Naive thymus-derived CD4-positive, alpha-beta T cell (primary cell): Measurements from ENCODE around the gene ACP4. TPM values are rescaled to one million over a fixed set of nuclear protein-coding genes. Genes with fewer than 3 reads are reported as not detected.
"Not testable (repeated sequence)": the region's sequence is repeated elsewhere in the genome, so short reads cannot be mapped to it uniquely, and the experiment has no call there.

Experiments used
- ATAC-seq: fragments of 150-1000 bp; cut with Tn5 transposase; 2 replicates; pipeline ENCODE4 v1.10.0; 2021; ENCODE audit warnings: mild to moderate bottlenecking, moderate library complexity
- CTCF ChIA-PET: fragments of 350-600 bp; sonication (Branson Sonifier 250); formaldehyde crosslinking; loops from one replicate; lab custom pipeline; 2021; ENCODE audit warnings: antibody characterized with exemption; lab: Charles Lee
- POLR2A ChIA-PET: fragments of 350-600 bp; sonication (Branson Sonifier 250); formaldehyde crosslinking; loops from one replicate; lab custom pipeline; 2021; ENCODE audit warnings: antibody characterized with exemption, inconsistent platforms; lab: Charles Lee
- DNase-seq, 9 donors: peaks; one replicate each; pipeline versions ENCODE4 v3.0.0 to v3.0.0-alpha.2; 2020 to 2022; ENCODE audit warnings: mixed read lengths in 1 of 9
- H3K27ac ChIP-seq: one replicate; pipeline ENCODE4 v1.7.0; 2013; ENCODE audit warnings: mild to moderate bottlenecking, low read depth, low read length, moderate library complexity
- H3K27me3 ChIP-seq, 2 donors: one replicate each; pipeline ENCODE4 v1.7.0; 2013; ENCODE audit warnings: low read length in 2 of 2, mild to moderate bottlenecking in 2 of 2, moderate library complexity in 2 of 2; ENCODE audit not compliant: control insufficient read depth in 2 of 2, insufficient read depth in 2 of 2
- H3K36me3 ChIP-seq, 3 experiments: 1 replicate in 2 of 3; 2 replicates in 1 of 3; pipeline ENCODE4 v1.7.0; 2013; ENCODE audit warnings: low read length in 3 of 3, mild to moderate bottlenecking in 3 of 3, moderate library complexity in 1 of 3; ENCODE audit not compliant: insufficient read depth in 3 of 3, control insufficient read depth in 2 of 3
- H3K4me1 ChIP-seq, 2 donors: one replicate each; pipeline ENCODE4 v1.7.0; 2013; ENCODE audit warnings: low read length in 2 of 2, mild to moderate bottlenecking in 2 of 2, moderate library complexity in 1 of 2; ENCODE audit not compliant: control insufficient read depth in 2 of 2, insufficient read depth in 2 of 2
- H3K4me3 ChIP-seq: 2 replicates; pipeline ENCODE4 v1.7.0; 2013; ENCODE audit warnings: mild to moderate bottlenecking, low read length
- H3K9me3 ChIP-seq, 3 experiments: 1 replicate in 2 of 3; 2 replicates in 1 of 3; pipeline ENCODE4 v1.7.0; 2013; ENCODE audit warnings: low read length in 3 of 3; ENCODE audit not compliant: control insufficient read depth in 2 of 3
- H3K27ac Mint-ChIP-seq, 9 donors: one replicate each; pipeline ENCODE4 v1.8.0; 2020 to 2022; ENCODE audit warnings: mixed read lengths in 9 of 9, mild to moderate bottlenecking in 8 of 9, moderate library complexity in 5 of 9, inconsistent platforms in 2 of 9
- H3K27me3 Mint-ChIP-seq, 5 donors: one replicate each; pipeline ENCODE4 v1.8.0; 2021 to 2022; ENCODE audit warnings: mixed read lengths in 5 of 5, mild to moderate bottlenecking in 1 of 5
- H3K36me3 Mint-ChIP-seq, 5 donors: one replicate each; pipeline ENCODE4 v1.8.0; 2020 to 2022; ENCODE audit warnings: mixed read lengths in 5 of 5, mild to moderate bottlenecking in 3 of 5, inconsistent platforms in 1 of 5
- H3K4me1 Mint-ChIP-seq, 7 donors: one replicate each; pipeline ENCODE4 v1.8.0; 2020 to 2022; ENCODE audit warnings: mixed read lengths in 7 of 7, mild to moderate bottlenecking in 3 of 7, inconsistent platforms in 1 of 7
- H3K4me3 Mint-ChIP-seq, 10 donors: one replicate each; pipeline ENCODE4 v1.8.0; 2020 to 2022; ENCODE audit warnings: mild to moderate bottlenecking in 10 of 10, mixed read lengths in 10 of 10, moderate library complexity in 6 of 10, inconsistent platforms in 2 of 10
- H3K9me3 Mint-ChIP-seq, 11 donors: one replicate each; pipeline ENCODE4 v1.8.0; 2020 to 2022; ENCODE audit warnings: mixed read lengths in 11 of 11, mild to moderate bottlenecking in 4 of 11, inconsistent platforms in 1 of 11, moderate library complexity in 1 of 11
- intact Hi-C, 2 donors: fragments of 100-400 bp; cut with micrococcal nuclease; formaldehyde crosslinking; loops; one replicate each; pipeline ENCODE4 v1.15.1; 2023
- polyA plus RNA-seq, 2 donors: library from polyadenylated mRNA; unstranded; fragments of 300-500 nt; fragmentation: Illumina TruSeq; gene quantifications; one replicate each; pipeline ENCODE4 v1.2.3, GENCODE V29; 2021
- total RNA-seq, 6 experiments: library from RNA in 5 of 6; stranded (reverse) in 5 of 6; gene quantifications; 1 replicate in 5 of 6; 2 replicates in 1 of 6; pipeline ENCODE4 v1.2.3 and lab custom pipeline; 2021 to 2026

Gene ACP4
- total and polyA plus RNA-seq, 7 experiments from 2014 or later = not detected

DNA sequence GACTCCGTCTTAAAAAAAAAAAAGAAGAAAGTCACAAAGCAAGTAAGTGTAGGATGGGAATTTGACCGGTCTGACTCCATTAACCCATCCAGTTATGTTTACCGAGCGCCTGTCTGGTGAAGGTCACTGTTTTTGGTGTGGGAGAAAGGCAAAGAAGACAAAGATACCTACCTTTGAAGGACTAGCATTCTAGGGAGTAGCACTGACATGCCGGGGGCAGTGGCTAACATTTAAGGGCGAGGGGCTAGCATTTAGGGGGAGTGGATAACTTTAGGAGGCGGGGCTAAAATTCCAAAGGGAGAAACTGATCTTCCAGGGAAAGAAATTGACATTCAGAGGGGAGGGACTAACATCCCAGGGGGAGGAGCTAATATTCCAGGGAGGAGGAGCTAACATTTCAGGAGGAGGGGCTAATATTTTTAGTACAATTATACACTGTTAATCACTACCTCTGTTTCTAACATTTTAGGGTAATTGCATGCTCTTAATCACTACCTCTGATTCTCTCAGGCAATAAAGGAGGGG lies 11.2 kb upstream of the ACP4 start:
- Mint-ChIP-seq H3K9me3 (peaks cover 0 to 4% (median 0%) of the 10 kb centered on the region in 11 donors), H3K4me3 (no peak overlapping the region), H3K4me1 (peaks cover 2 to 20% (median 12%) of the 10 kb centered on the region in 7 donors), H3K27me3 (peaks cover 55 to 85% (median 75%) of the 10 kb centered on the region in 5 donors), H3K27ac (no peak overlapping the region), H3K36me3 (no peaks in the 10 kb centered on the region)
- intact Hi-C loops = no loop called here
- no peak for DNase-seq
- Histone ChIP-seq H3K4me3 (no peak overlapping the region), H3K9me3 (no peaks in the 10 kb centered on the region), H3K27ac (no peak overlapping the region), H3K36me3 (no peaks in the 10 kb centered on the region), H3K4me1 (no peaks in the 10 kb centered on the region), H3K27me3 (peaks cover 0 to 17% of the 10 kb centered on the region in 2 donors)
- ATAC-seq = no peak
- ChIA-PET CTCF (interaction anchor here (0.6 to 0.9 kb wide), 2 partner anchors 9 to 631 kb away, joined by 3 read pairs; no protein-coding TSS in a partner anchor), POLR2A (no interaction called here)

DNA sequence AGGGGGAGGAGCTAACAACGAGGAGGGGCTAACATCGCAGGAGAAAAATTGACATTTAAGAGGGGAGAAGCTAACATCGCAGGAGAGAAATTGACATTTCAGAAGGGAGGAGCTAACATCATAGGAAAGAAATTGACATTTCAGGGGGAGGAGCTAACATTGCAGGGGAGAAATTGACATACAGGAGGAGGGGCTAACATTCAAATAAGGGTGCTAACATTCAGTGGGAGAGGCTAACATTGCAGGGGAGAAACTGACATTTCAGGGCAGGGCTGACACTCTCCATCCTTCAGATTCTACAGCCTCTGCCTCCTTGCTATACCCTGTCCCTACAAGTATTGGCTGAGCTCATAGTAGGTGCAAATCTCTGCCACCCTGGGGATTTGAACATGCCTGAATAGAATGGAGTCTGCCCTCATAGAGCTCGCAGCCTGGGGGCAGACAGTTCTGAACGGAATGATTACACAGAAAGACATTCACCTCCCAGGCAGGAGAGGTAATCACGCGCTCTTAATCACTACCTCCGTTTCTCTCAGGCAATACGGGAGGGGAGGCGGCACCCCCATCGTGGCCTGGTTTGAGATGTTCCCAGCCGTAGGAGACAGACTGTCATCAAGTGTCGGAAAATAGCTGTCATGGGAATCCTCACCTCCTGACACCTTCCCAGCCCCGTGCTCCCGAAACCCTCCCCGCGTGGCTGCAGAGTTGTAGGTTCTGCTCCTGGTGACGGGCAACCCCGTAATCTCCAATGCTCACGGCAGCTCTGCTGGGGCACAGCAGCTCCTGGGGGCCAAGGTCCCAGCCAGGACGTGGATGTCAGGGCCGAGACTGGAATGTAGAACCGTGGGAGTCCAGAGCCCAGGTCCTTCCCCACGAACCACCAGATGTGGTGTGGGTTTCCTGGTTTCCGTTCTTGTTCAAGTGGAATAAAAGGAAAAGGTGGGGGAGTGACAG lies 10.4 kb upstream of the ACP4 start:
- H3K36me3 ChIP-seq = no peaks in the 10 kb centered on the region
- intact Hi-C loops = loop anchor here (5.0 kb wide), 2 partner anchors 172 to 842 kb away; no protein-coding TSS in a partner anchor

DNA sequence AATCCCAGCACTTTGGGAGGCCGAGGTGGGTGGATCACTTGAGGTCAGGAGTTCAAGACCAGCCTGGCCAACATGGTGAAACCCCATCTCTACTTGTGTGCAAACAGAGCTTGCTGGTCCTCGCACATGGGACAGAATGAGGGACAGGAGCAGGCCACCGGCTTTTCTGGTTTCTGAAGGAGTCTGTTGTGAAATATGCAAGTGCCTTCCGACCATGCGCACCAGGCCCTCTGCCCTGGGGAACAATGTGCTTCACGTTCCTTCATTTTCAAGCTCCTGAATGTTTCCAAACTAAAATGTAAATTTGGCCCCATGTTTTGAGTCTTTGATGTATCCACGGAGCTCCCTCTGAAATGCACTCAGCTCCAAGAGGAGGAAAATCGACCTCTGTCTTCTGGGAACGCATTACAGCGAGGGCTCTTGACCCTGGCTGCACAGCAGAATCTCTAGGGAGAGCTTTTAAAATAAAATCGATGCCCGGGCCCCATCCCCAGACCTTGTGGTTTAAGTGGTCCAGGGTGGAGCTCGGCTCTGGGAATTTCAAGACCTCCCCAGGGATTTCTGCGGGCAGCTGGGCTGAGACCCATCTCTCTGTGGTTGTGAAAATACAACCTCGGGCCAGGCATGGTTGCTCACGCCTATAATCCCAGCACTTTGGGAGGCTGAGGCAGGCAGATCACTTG lies 9.3 kb upstream of the ACP4 start:
- Mint-ChIP-seq H3K27me3 (peaks cover 50 to 67% (median 57%) of the 10 kb centered on the region in 5 donors), H3K4me1 (peaks cover 2 to 20% (median 12%) of the 10 kb centered on the region in 7 donors), H3K27ac (no peak overlapping the region), H3K36me3 (no peaks in the 10 kb centered on the region), H3K9me3 (peaks cover 0 to 4% (median 0%) of the 10 kb centered on the region in 11 donors), H3K4me3 (no peak overlapping the region)
- no peaks in the 10 kb centered on the region for H3K9me3 ChIP-seq
- peaks cover 0 to 17% of the 10 kb centered on the region in 2 donors for H3K27me3 ChIP-seq
- H3K4me1 ChIP-seq = no peaks in the 10 kb centered on the region
- ATAC-seq = no peak
- CTCF ChIA-PET = interaction anchor here (1.2 kb wide), 1 partner anchor 424 kb away, joined by 3 read pairs; no protein-coding TSS in a partner anchor
- POLR2A ChIA-PET = no interaction called here
- no peak overlapping the region for H3K4me3 ChIP-seq
- DNase-seq = no peak
- intact Hi-C loops = loop anchor here (5.0 kb wide), 2 partner anchors 174 to 844 kb away; no protein-coding TSS in a partner anchor
- no peak overlapping the region for H3K27ac ChIP-seq
- no peaks in the 10 kb centered on the region for H3K36me3 ChIP-seq

More for the DNA sequence above, 10.4 kb upstream of the ACP4 start:
- H3K9me3 Mint-ChIP-seq = peaks cover 0 to 4% (median 0%) of the 10 kb centered on the region in 11 donors
- H3K27ac Mint-ChIP-seq = no peak overlapping the region
- no peak overlapping the region for H3K27ac ChIP-seq
- no peaks in the 10 kb centered on the region for H3K9me3 ChIP-seq
- H3K27me3 Mint-ChIP-seq = peaks cover 51 to 78% (median 68%) of the 10 kb centered on the region in 5 donors
- no peak overlapping the region for H3K4me3 ChIP-seq
- H3K4me1 Mint-ChIP-seq = peaks cover 2 to 20% (median 12%) of the 10 kb centered on the region in 7 donors
- peaks cover 0 to 17% of the 10 kb centered on the region in 2 donors for H3K27me3 ChIP-seq
- ATAC-seq = no peak
- no peaks in the 10 kb centered on the region for H3K36me3 Mint-ChIP-seq
- CTCF ChIA-PET = interaction anchor here (0.6 to 0.9 kb wide), 2 partner anchors 9 to 632 kb away, joined by 3 read pairs; no protein-coding TSS in a partner anchor
- DNase-seq = no peak
- POLR2A ChIA-PET = no interaction called here
- H3K4me1 ChIP-seq = no peaks in the 10 kb centered on the region
- no peak overlapping the region for H3K4me3 Mint-ChIP-seq

DNA sequence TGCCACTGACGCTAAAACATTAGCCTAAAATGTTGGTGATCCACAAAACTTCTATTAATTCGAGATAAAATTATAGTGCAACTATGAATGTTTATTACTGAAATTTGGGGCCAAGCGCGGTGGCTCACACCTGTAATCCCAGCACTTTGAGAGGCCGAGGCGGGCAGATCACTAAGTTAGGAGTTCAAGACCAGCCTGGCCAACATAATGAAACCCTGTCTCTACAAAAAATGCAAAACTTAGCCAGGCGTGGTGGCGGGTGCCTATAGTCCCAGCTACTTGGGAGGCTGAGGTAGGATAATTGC lies 6.4 kb upstream of the ACP4 start:
- POLR2A ChIA-PET = interaction anchor here (0.9 kb wide), 1 partner anchor 426 kb away, joined by 3 read pairs; no protein-coding TSS in a partner anchor
- H3K9me3 Mint-ChIP-seq = not testable (repeated sequence)

DNA sequence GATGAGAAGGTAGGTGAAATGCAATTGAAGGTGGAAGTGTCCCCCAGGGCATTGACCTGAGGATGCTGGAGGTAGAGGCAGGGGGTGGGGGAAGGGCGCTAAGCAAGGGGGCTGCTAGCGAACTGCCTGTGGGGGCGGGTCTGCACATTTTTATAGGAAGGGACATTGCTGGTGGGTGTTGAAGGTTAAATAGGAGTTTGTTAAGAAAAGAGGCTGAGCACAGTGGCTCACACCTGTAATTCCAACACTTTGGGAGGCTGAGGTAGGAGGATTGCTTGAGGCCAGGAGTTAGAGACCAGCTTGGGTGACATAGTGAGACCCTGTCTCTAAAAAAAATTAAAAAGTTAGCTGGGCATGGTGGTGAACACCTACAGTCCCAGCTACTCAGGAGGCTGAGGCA lies 5.5 kb upstream of the ACP4 start:
- Mint-ChIP-seq H3K4me1 (peaks cover 0 to 12% (median 5%) of the 10 kb centered on the region in 7 donors), H3K4me3 (no peak overlapping the region), H3K36me3 (no peaks in the 10 kb centered on the region), H3K27me3 (peaks cover 17 to 32% (median 22%) of the 10 kb centered on the region in 5 donors), H3K27ac (no peak overlapping the region), H3K9me3 (no peaks in the 10 kb centered on the region)
- Histone ChIP-seq H3K36me3 (no peaks in the 10 kb centered on the region), H3K27me3 (no peaks in the 10 kb centered on the region), H3K27ac (no peak overlapping the region), H3K4me3 (no peak overlapping the region), H3K9me3 (no peaks in the 10 kb centered on the region), H3K4me1 (no peaks in the 10 kb centered on the region)
- intact Hi-C loops = loop anchor here (5.0 kb wide), 2 partner anchors 177 to 847 kb away; no protein-coding TSS in a partner anchor
- ChIA-PET POLR2A (no interaction called here), CTCF (interaction anchor here (1.5 kb wide), 1 partner anchor 427 kb away, joined by 5 read pairs; no protein-coding TSS in a partner anchor)
- no peak for DNase-seq
- ATAC-seq = no peak

More for the DNA sequence above, 6.4 kb upstream of the ACP4 start:
- H3K4me3 Mint-ChIP-seq, H3K27me3 ChIP-seq, H3K36me3 ChIP-seq, ATAC-seq, H3K9me3 ChIP-seq, H3K27ac ChIP-seq, DNase-seq, H3K36me3 Mint-ChIP-seq, H3K4me1 ChIP-seq, H3K4me3 ChIP-seq: not testable (repeated sequence)
- Mint-ChIP-seq H3K27ac (peak overlapping the region in 1 of 9 donors; percentile 32), H3K4me1 (peaks cover 0 to 12% (median 5%) of the 10 kb centered on the region in 7 donors), H3K27me3 (peaks cover 26 to 41% (median 32%) of the 10 kb centered on the region in 5 donors)
- CTCF ChIA-PET = interaction anchor here (1.2 to 1.5 kb wide), 3 partner anchors 247 to 431 kb away, joined by 3 to 7 read pairs (median 5); no protein-coding TSS in a partner anchor
- intact Hi-C loops = loop anchor here (1.0 to 5.0 kb wide), 8 partner anchors 59 to 846 kb away; no protein-coding TSS in a partner anchor

DNA sequence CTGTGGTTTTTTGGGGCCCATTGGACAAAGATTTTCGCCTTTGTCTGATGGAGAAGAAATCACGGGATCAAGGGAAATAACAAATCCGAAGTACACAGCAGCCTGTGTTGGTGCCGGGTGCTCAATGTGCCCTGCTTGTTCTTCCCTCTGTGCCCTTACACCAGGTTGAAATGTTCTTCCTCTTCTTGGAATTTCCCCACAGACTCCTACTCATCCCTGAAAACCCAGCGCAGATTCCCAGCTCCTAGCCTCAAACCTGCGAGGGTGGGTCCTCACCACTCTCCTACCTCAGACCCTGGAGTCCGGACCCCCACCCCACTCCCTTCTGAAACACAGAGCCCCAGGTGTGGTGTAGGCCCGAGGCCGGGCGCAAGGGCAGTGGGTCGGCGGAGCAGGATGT lies 4.9 kb upstream of the ACP4 start:
- no peak overlapping the region for H3K4me3 Mint-ChIP-seq
- Histone ChIP-seq H3K9me3 (no peaks in the 10 kb centered on the region), H3K27me3 (no peaks in the 10 kb centered on the region), H3K4me1 (no peaks in the 10 kb centered on the region), H3K36me3 (no peaks in the 10 kb centered on the region), H3K27ac (no peak overlapping the region), H3K4me3 (no peak overlapping the region)
- peaks cover 11 to 26% (median 17%) of the 10 kb centered on the region in 5 donors for H3K27me3 Mint-ChIP-seq
- H3K4me1 Mint-ChIP-seq = peaks cover 0 to 12% (median 5%) of the 10 kb centered on the region in 7 donors
- ChIA-PET CTCF (no interaction called here), POLR2A (no interaction called here)
- intact Hi-C loops = no loop called here
- no peaks in the 10 kb centered on the region for H3K36me3 Mint-ChIP-seq
- DNase-seq (no peak), ATAC-seq (no peak)
- no peak overlapping the region for H3K27ac Mint-ChIP-seq
- no peaks in the 10 kb centered on the region for H3K9me3 Mint-ChIP-seq
